CD4-positive, alpha-beta T cell treated with Interleukin-2 at 100 ng/mL for 4 hours (primary cell): ENCODE data around the gene TRAPPC2L.

Source experiments
- DNase-seq: peaks from one replicate; pipeline ENCODE4 v3.0.0-alpha.2; 2020; ENCODE audit warnings: low spot score

TRAPPC2L gene

GRCh38 chr16:88910284-88911135, 53.6 kb downstream of the TRAPPC2L start:
- no peak for DNase-seq

DNA sequence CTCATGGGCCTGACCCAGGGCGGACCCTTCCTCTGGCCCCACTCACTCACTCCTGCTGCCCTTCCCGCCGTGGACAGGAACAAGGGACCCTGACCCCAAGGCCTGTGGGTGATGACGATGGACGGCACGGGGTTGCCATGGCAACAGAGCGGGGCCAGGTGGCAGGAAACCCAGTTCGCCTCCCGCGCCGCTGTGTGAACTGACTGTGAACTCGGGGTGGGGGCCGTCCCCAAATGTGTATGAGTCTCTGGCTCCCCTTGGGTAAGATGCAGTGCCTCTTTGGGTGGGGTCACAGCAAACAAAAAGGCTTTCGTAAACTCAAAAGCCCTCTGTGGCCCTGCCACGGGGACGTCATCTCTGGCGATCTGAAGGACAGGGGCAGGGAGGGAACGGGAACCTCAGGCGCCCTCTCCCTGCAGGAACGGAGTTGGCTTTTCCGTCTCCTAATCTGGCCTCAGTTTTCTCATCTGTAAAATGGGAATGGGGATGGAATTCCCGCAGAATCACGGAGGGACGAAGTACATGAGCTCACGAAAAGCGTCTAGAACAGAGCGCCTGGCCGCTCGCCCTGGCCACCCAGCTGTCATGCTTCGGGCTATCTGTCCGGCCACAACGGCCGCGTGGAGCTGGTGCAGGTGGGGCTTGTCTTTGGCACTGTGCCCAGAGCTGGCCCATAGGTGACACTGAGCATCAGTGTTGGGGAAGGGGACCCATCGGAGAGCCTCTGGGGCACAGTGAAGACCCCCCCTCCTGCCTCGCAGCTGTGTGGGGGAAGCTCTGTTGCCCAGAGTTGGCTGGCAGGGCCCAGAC, 54.4 kb downstream of the TRAPPC2L start:
- DNase-seq = no peak

DNA sequence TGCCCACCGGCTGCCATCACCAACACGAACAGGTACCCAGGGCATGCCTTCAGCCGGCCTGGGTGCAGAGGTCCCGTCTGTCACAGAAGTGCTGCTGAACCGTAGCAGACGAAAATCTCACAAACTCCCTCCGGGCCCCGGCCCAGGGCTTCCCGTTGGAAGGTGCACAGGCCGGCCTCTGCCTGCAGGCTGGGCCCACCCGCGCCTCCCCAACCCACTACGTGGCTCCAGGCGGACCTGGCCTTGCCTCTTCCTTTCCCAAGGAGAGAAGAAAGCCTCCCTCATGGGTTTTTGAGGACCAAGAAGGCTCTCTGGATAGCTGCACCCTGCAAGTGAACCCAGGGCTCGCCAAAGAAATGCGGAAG, 55.0 kb downstream of the TRAPPC2L start:
- DNase-seq = no peak
